Hepatocyte (in vitro differentiated cells): ENCODE data around the gene CBR4.

Source experiments
- CTCF ChIP-seq: fragments of 200-600 bp; sonication (generic); IDR thresholded peaks from 2 replicates; pipeline ENCODE4 v1.5.1; 2016; ENCODE audit warnings: antibody characterized with exemption, mild to moderate bottlenecking; ENCODE audit not compliant: poor library complexity
- EZH2 ChIP-seq: fragments of 200-600 bp; sonication (generic); IDR thresholded peaks from 2 replicates; pipeline ENCODE4 v1.6.1; 2016; ENCODE audit warnings: antibody characterized with exemption, mild to moderate bottlenecking, borderline replicate concordance
- EZH2phosphoT487 ChIP-seq: fragments of 200-600 bp; sonication (generic); IDR thresholded peaks from one replicate; pipeline ENCODE4 v1.6.1; 2018; ENCODE audit warnings: antibody characterized with exemption, mild to moderate bottlenecking, low read depth, moderate library complexity; ENCODE audit not compliant: unreplicated experiment, severe bottlenecking

GRCh38 chr4:169059306-169060211, 49.5 kb upstream of the CBR4 start:
- TF ChIP-seq EZH2phosphoT487: no peak
- TF ChIP-seq CTCF: no peak
- TF ChIP-seq EZH2: no peak
